SU-DHL-6 (cell line): ENCODE measurements around the gene SYCP3.

Source experiments
- H2AFZ ChIP-seq: fragments of 200-600 bp; sonication (generic); 2 replicates; pipeline ENCODE4 v1.6.1; 2014; ENCODE audit warnings: low read depth, mild to moderate bottlenecking, moderate library complexity, mixed read lengths, antibody characterized with exemption, low read length; ENCODE audit not compliant: severe bottlenecking
- H3F3A ChIP-seq: fragments of 200-600 bp; shearing (Covaris generic); 2 replicates; pipeline ENCODE4 v1.6.0; 2016; ENCODE audit warnings: antibody characterized with exemption, mild to moderate bottlenecking; ENCODE audit not compliant: insufficient read depth
- H3K27ac ChIP-seq: fragments of 200-600 bp; sonication (generic); 2 replicates; pipeline ENCODE4 v1.5.1; 2016; ENCODE audit warnings: low read depth, mild to moderate bottlenecking, low read length, moderate library complexity, mixed read lengths
- H3K27me3 ChIP-seq: fragments of 200-600 bp; sonication (generic), shearing (Covaris generic); 2 replicates; pipeline ENCODE4 v1.6.0; 2014; ENCODE audit warnings: mild to moderate bottlenecking, low read length
- H3K36me3 ChIP-seq: fragments of 200-600 bp; sonication (generic); 2 replicates; pipeline ENCODE4 v1.6.1; 2014; ENCODE audit warnings: mild to moderate bottlenecking, low read length, mixed read lengths
- H3K4me2 ChIP-seq: fragments of 300-600, 200-600 bp; shearing (Covaris generic), sonication (generic); 2 replicates; pipeline ENCODE4 v1.6.0; 2014; ENCODE audit warnings: low read length, low read depth, mild to moderate bottlenecking; ENCODE audit not compliant: poor library complexity, severe bottlenecking
- H3K4me3 ChIP-seq: fragments of 200-600 bp; sonication (generic); 2 replicates; pipeline ENCODE4 v1.5.1; 2014; ENCODE audit warnings: antibody characterized with exemption, low read length, mild to moderate bottlenecking, mixed read lengths; ENCODE audit not compliant: insufficient read depth, poor library complexity, severe bottlenecking
- H3K79me2 ChIP-seq: fragments of 200-600 bp; sonication (generic); 2 replicates; pipeline ENCODE4 v1.6.1; 2014; ENCODE audit warnings: mild to moderate bottlenecking, low read length, moderate library complexity; ENCODE audit not compliant: insufficient read depth
- H3K9ac ChIP-seq: fragments of 200-600 bp; sonication (generic); 2 replicates; pipeline ENCODE4 v1.7.0; 2014; ENCODE audit warnings: mild to moderate bottlenecking, low read length
- H3K9me2 ChIP-seq: fragments of 200-600 bp; sonication (generic); replicated peaks from 2 replicates; pipeline ENCODE4 v1.6.1; 2014; ENCODE audit warnings: low read length; ENCODE audit not compliant: insufficient read depth
- H3K9me3 ChIP-seq: fragments of 200-600 bp; sonication (generic); 2 replicates; pipeline ENCODE4 v1.6.1; 2014; ENCODE audit warnings: low read length, mixed read lengths; ENCODE audit not compliant: insufficient read depth
- H4K20me1 ChIP-seq: fragments of 200-600 bp; sonication (generic); 2 replicates; pipeline ENCODE4 v1.6.1; 2014; ENCODE audit warnings: low read depth, mild to moderate bottlenecking, antibody characterized with exemption, low read length, moderate library complexity, mixed read lengths
- EZH2phosphoT487 ChIP-seq: fragments of 200-600 bp; sonication (generic), shearing (Covaris generic); conservative IDR thresholded peaks from 2 replicates; pipeline ENCODE4 v1.6.1; 2018; ENCODE audit warnings: mild to moderate bottlenecking, antibody characterized with exemption, low read length, moderate library complexity, mixed read lengths
- TF ChIP-seq, protein P1 (sequence below): fragments of 200-600 bp; sonication (generic); IDR thresholded peaks from one replicate; pipeline ENCODE4 v1.5.1; 2017; ENCODE audit warnings: antibody characterized with exemption, mild to moderate bottlenecking, low read length, moderate library complexity; ENCODE audit not compliant: insufficient read depth, poor library complexity, severe bottlenecking

The SYCP3 gene

DNA sequence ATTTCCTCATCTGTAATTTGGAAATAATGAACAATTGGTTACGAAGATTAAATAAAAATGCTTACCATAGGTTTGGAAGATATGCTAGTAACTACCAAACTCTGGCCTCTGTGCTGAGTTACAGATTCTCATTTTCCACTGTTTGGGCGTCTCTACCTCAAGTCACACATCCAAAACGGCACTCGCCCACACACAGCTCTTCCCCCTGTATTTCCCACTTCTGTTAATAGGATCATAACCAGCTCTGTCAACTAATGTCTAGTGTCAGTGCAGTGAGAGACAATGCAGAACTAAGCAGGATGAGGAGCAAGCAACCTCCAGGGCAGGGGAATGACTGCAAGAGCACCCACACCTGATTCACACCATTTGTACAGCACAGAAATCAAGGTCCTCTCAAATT lies 10.9 kb upstream of the SYCP3 start:
- H3K4me3 ChIP-seq: no peak overlapping the region
- H3K9me3 ChIP-seq: no peaks in the 10 kb centered on the region
- no peaks in the 10 kb centered on the region for H4K20me1 ChIP-seq
- H3K9me2 ChIP-seq: no peaks in the 10 kb centered on the region
- no peak overlapping the region for H3K4me2 ChIP-seq
- no peaks in the 10 kb centered on the region for H3K27me3 ChIP-seq
- H3K79me2 ChIP-seq: no peaks in the 10 kb centered on the region
- no peak for TF ChIP-seq EZH2phosphoT487
- TF ChIP-seq, protein P1, sequence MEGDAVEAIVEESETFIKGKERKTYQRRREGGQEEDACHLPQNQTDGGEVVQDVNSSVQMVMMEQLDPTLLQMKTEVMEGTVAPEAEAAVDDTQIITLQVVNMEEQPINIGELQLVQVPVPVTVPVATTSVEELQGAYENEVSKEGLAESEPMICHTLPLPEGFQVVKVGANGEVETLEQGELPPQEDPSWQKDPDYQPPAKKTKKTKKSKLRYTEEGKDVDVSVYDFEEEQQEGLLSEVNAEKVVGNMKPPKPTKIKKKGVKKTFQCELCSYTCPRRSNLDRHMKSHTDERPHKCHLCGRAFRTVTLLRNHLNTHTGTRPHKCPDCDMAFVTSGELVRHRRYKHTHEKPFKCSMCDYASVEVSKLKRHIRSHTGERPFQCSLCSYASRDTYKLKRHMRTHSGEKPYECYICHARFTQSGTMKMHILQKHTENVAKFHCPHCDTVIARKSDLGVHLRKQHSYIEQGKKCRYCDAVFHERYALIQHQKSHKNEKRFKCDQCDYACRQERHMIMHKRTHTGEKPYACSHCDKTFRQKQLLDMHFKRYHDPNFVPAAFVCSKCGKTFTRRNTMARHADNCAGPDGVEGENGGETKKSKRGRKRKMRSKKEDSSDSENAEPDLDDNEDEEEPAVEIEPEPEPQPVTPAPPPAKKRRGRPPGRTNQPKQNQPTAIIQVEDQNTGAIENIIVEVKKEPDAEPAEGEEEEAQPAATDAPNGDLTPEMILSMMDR: no peak
- peaks cover 16% of the 10 kb centered on the region for H3F3A ChIP-seq
- H2AFZ ChIP-seq: no peak overlapping the region
- H3K27ac ChIP-seq: no peak overlapping the region; the same call in 1 of the 2 replicates
- H3K36me3 ChIP-seq: peaks cover 19% of the 10 kb centered on the region
- H3K9ac ChIP-seq: no peak overlapping the region

DNA sequence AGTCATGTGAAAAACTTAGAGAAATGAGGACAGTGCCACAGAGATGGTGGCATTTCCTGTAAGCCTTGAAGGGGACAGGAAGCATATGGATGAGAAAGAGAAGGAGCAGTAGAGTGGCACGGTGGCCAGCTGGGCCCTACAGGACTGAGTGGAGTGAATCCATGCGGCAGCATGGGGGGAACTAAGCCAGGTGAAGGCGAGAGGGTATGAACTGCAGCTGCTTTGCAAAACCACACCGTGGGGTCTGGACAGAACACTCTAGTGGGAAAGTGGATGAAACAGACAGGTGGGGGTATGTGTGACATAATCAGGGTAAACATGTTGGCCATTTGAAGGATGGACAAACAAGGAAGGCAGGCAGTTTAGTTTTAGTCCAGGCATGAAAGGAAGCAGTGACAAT lies 10.4 kb upstream of the SYCP3 start:
- Histone ChIP-seq H3K9ac (no peak overlapping the region), H2AFZ (no peak overlapping the region), H3K4me3 (no peak overlapping the region), H3K9me3 (no peaks in the 10 kb centered on the region), H4K20me1 (no peaks in the 10 kb centered on the region), H3K4me2 (no peak overlapping the region), H3K27ac (no peak overlapping the region; the same call in 1 of the 2 replicates), H3F3A (peaks cover 21% of the 10 kb centered on the region), H3K36me3 (peaks cover 19% of the 10 kb centered on the region), H3K9me2 (no peaks in the 10 kb centered on the region), H3K27me3 (no peaks in the 10 kb centered on the region), H3K79me2 (no peaks in the 10 kb centered on the region)
- no peak for TF ChIP-seq EZH2phosphoT487
- TF ChIP-seq, protein P1: no peak

DNA sequence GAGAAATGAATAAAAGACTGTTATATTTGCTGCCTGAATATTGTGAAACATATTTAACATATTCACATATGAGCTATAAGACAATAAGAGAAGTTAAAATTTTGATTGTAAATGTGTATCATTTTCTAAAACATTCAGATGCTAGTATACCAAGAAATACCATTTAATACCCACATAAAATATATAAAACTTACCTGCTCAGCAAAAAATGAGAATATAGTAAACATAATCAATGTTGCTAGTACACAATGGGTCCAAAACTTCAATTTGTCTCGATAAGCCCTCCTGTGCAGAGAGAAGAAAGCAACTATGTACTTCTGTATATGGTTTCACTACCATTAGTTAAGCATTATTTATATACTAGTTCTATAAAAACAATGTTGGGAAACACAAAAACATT lies 9.6 kb upstream of the SYCP3 start:
- no peak overlapping the region for H3K27ac ChIP-seq
- H3K4me2 ChIP-seq: no peak overlapping the region
- H3K27me3 ChIP-seq: no peaks in the 10 kb centered on the region
- H3K9me3 ChIP-seq: no peaks in the 10 kb centered on the region
- H4K20me1 ChIP-seq: no peaks in the 10 kb centered on the region
- no peak for TF ChIP-seq EZH2phosphoT487
- TF ChIP-seq, protein P1: no peak
- peaks cover 19% of the 10 kb centered on the region for H3K36me3 ChIP-seq
- H3K9ac ChIP-seq: no peak overlapping the region
- H3K79me2 ChIP-seq: no peaks in the 10 kb centered on the region
- no peaks in the 10 kb centered on the region for H3K9me2 ChIP-seq
- no peak overlapping the region for H3K4me3 ChIP-seq
- peaks cover 28% of the 10 kb centered on the region for H3F3A ChIP-seq
- H2AFZ ChIP-seq: no peak overlapping the region
